Vagina (tissue), 2 donors: ENCODE results near the gene ZMAT5. TPM values are rescaled to one million over a fixed set of nuclear protein-coding genes. Genes with fewer than 3 reads are reported as not detected.

ENCODE experiments used
- DNase-seq, 2 donors: peaks; one replicate each; pipeline ENCODE4 v3.0.0-alpha.2; 2017; ENCODE audit errors: extremely low spot score in 2 of 2
- H3K27ac ChIP-seq: fragments of 200-600 bp; sonication (generic); one replicate; pipeline ENCODE4 v1.5.1; 2019
- H3K27me3 ChIP-seq: fragments of 200-600 bp; sonication (generic); one replicate; pipeline ENCODE4 v1.5.1; 2019
- H3K36me3 ChIP-seq, 2 donors: fragments of 200-600 bp; sonication (generic); one replicate each; pipeline ENCODE4 v1.5.1; 2017 to 2019
- H3K4me1 ChIP-seq: fragments of 200-600 bp; sonication (generic); one replicate; pipeline ENCODE4 v1.5.1; 2019
- H3K4me3 ChIP-seq, 2 donors: fragments of 200-600 bp; sonication (generic); 1 replicate in 1 of 2; 2 replicates in 1 of 2; pipeline ENCODE4 v1.5.1; 2016 to 2019
- H3K9me3 ChIP-seq: fragments of 200-600 bp; sonication (generic); one replicate; pipeline ENCODE4 v1.5.1; 2019
- CTCF ChIP-seq, 3 experiments: fragments of 450-650 bp in 2 of 3; fragments of 200-600 bp in 1 of 3; sonication (generic) in 1 of 3; IDR thresholded peaks; one replicate each; pipeline ENCODE4 v1.5.1; 2017 to 2019; ENCODE audit warnings: antibody characterized with exemption in 3 of 3, mild to moderate bottlenecking in 2 of 3, moderate library complexity in 2 of 3
- POLR2A ChIP-seq, 2 donors: fragments of 450-650 bp; IDR thresholded peaks; one replicate each; pipeline ENCODE4 v1.6.1; 2017; ENCODE audit warnings: antibody characterized with exemption in 2 of 2, mild to moderate bottlenecking in 2 of 2, moderate library complexity in 2 of 2
- POLR2AphosphoS5 ChIP-seq, 2 donors: sonication (generic); formaldehyde crosslinking; IDR thresholded peaks; one replicate each; pipeline ENCODE4 v1.9.0; 2017; ENCODE audit warnings: antibody characterized with exemption in 2 of 2, mild to moderate bottlenecking in 2 of 2, low read depth in 1 of 2; ENCODE audit not compliant: insufficient read depth in 1 of 2
- intact Hi-C: fragments of 100-400 bp; cut with DNase I; formaldehyde crosslinking; loops from one replicate; pipeline ENCODE4 v1.15.1; 2023
- total RNA-seq: library from RNA; depleted of rRNA; stranded (reverse); fragments of >200 nt; gene quantifications from one replicate; pipeline ENCODE4 v1.2.3, GENCODE V29; 2016

The ZMAT5 gene
- 22.6 TPM for total RNA-seq

GRCh38 chr22:29766632-29767170 lies at the start of gene ZMAT5:
Gene ZMAT5 (minus strand): TSS chr22:29767007. CDS start chr22:29748544, 18,463 bp downstream.
- intact Hi-C loops, result loop anchor here (10.0 kb wide), 1 partner anchor 68 kb away; the partner anchor contains the start of gene ASCC2
- peak in 1 of 2 donors; percentile 94 for DNase-seq
- no peaks in the 10 kb centered on the region for H3K27me3 ChIP-seq
- peak within 1 kb of the TSS; percentile 79 for H3K27ac ChIP-seq
- H3K9me3 ChIP-seq, result no peaks in the 10 kb centered on the region
- peak within 1 kb of the TSS; percentile 72 to 77 for H3K4me3 ChIP-seq
- peaks cover 5 to 22% of the 10 kb centered on the region in 2 donors for H3K36me3 ChIP-seq
- TF ChIP-seq CTCF (IDR thresholded peaks at IDR 0.05), result no peak
- no peak for TF ChIP-seq POLR2A (IDR thresholded peaks at IDR 0.05)
- peak; percentile 81 to 95 for TF ChIP-seq POLR2AphosphoS5 (IDR thresholded peaks at IDR 0.05; ENCODE audit: insufficient read depth in 1 of 2, low read depth in 1 of 2)
- peaks cover 35% of the 10 kb centered on the region for H3K4me1 ChIP-seq

- H3K27ac ChIP-seq, result peak overlapping the region; percentile 42
- intact Hi-C loops, result no loop called here
- no peaks in the 10 kb centered on the region for H3K9me3 ChIP-seq
- H3K4me1 ChIP-seq, result peaks cover 25% of the 10 kb centered on the region
- peaks cover 0 to 58% of the 10 kb centered on the region in 2 donors for H3K36me3 ChIP-seq
- H3K4me3 ChIP-seq, result no peak overlapping the region
- no peak for DNase-seq
- TF ChIP-seq POLR2A (IDR thresholded peaks at IDR 0.05), result no peak
- no peak for TF ChIP-seq CTCF (IDR thresholded peaks at IDR 0.05)
- no peak for TF ChIP-seq POLR2AphosphoS5 (IDR thresholded peaks at IDR 0.05; ENCODE audit: insufficient read depth in 1 of 2, low read depth in 1 of 2)
- no peaks in the 10 kb centered on the region for H3K27me3 ChIP-seq
These were observed 49.7 kb upstream of the ZMAT5 start for GRCh38 chr22:29816539-29816938.

- intact Hi-C loops, result no loop called here
- Histone ChIP-seq H3K36me3 (peaks cover 0 to 60% of the 10 kb centered on the region in 2 donors), H3K9me3 (no peaks in the 10 kb centered on the region), H3K27ac (peak overlapping the region; percentile 42), H3K27me3 (no peaks in the 10 kb centered on the region), H3K4me1 (peaks cover 25% of the 10 kb centered on the region), H3K4me3 (no peak overlapping the region)
- TF ChIP-seq POLR2AphosphoS5 (IDR thresholded peaks at IDR 0.05; ENCODE audit: insufficient read depth in 1 of 2, low read depth in 1 of 2) (no peak), CTCF (IDR thresholded peaks at IDR 0.05) (no peak), POLR2A (IDR thresholded peaks at IDR 0.05) (no peak)
- DNase-seq, result no peak
These were observed 49.3 kb upstream of the ZMAT5 start for GRCh38 chr22:29816128-29816527.

- peaks cover 0 to 60% of the 10 kb centered on the region in 2 donors for H3K36me3 ChIP-seq
- H3K4me3 ChIP-seq, result no peak overlapping the region
- intact Hi-C loops, result no loop called here
- H3K4me1 ChIP-seq, result peaks cover 25% of the 10 kb centered on the region
- H3K27ac ChIP-seq, result peak overlapping the region; percentile 42
- no peaks in the 10 kb centered on the region for H3K27me3 ChIP-seq
- DNase-seq, result no peak
- H3K9me3 ChIP-seq, result no peaks in the 10 kb centered on the region
- TF ChIP-seq POLR2AphosphoS5 (IDR thresholded peaks at IDR 0.05; ENCODE audit: insufficient read depth in 1 of 2, low read depth in 1 of 2) (no peak), CTCF (IDR thresholded peaks at IDR 0.05) (no peak), POLR2A (IDR thresholded peaks at IDR 0.05) (no peak)
These were observed 48.8 kb upstream of the ZMAT5 start for GRCh38 chr22:29815580-29815979.

GRCh38 chr22:29814003-29814402 lies 47.2 kb upstream of the ZMAT5 start:
- Histone ChIP-seq H3K27me3 (no peaks in the 10 kb centered on the region), H3K4me1 (peaks cover 25% of the 10 kb centered on the region), H3K9me3 (no peaks in the 10 kb centered on the region), H3K4me3 (no peak overlapping the region), H3K27ac (no peak overlapping the region), H3K36me3 (peaks cover 0 to 59% of the 10 kb centered on the region in 2 donors)
- intact Hi-C loops, result no loop called here
- TF ChIP-seq CTCF (IDR thresholded peaks at IDR 0.05), result no peak
- no peak for TF ChIP-seq POLR2AphosphoS5 (IDR thresholded peaks at IDR 0.05; ENCODE audit: insufficient read depth in 1 of 2, low read depth in 1 of 2)
- TF ChIP-seq POLR2A (IDR thresholded peaks at IDR 0.05), result no peak
- no peak for DNase-seq
